ENCODE data around the gene GRM2.
"Not testable (repeated sequence)": the region's sequence is repeated elsewhere in the genome, so short reads cannot be mapped to it uniquely, and the experiment has no call there.

Gene GRM2

DNA sequence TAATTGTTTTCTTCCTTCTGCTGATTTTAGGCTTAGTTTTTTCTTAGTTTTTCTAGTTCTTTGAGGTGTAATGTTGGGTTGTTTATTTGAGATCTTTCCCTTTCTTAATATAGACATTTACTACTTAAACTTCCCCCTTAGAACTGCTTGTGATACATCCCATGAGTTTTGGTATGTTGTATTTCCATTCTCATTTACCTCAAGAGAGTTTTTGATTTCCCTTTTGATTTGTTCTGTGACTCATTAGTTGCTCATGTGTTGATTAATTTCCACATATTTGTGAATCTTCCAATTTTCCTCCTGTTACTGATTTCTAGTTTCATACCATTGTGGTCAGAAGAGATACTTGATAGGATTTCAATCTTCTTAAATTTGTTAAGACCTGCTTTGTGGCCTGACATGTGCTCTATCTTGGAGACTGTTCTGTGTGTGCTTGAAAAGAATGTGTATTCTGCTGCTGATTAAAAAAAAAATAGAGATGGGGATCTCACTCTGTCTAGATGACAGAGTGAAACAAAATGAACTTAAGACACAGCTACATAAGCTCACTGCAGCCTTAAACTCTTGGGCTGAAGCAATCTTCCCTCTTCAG, 22.3 kb downstream of the GRM2 start:
- DNase-seq = no peak

DNA sequence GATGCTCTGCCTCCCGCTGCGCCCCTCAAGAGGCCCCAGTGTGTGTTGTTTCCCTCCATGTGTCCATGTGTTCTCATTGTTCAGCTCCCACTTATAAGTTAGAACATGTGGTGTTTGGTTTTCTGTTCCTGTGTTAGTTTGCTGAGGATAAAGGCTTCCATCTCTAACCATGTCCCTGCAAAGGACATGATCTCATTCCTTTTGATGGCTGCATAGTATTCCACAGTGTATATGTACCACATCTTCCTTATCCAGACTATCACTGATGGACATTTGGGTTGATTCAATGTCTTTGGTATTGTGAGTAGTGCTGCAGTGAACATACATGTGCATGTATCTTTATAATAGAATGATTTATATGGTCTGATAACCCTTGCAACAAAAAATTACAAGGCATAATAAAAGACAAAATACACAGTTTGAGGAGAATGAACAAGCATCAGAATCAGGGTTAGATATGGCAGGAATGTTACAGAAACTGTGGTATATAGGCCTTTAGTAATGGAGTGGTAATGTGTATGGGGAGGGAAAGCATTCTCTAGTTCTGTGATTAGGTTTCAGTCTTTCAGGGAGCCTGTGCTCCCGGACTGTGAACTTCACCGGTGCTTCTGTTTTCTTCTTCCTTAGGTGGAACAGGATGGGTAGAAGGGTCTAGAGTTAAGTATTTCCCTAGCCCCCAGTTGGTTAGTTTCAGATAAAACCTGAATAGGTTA, 27.1 kb downstream of the GRM2 start:
- DNase-seq = no peak

DNA sequence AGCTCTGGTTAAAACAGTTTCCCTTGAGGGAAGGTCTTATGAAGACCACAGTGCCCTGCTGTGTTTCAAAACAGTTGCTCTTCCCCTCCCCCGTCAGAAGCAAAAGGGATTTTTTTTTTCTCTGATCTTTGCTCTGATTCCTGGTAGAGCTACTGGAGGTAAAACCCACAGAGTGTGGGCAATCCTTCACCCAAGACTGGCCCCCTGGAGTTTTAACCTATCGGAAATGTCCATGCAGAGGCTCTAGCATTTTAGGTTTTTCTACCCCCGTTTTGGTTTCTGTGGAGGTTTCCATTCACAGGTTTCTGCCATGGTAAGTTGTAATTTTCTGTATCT, 27.7 kb downstream of the GRM2 start:
- no peak for DNase-seq

DNA sequence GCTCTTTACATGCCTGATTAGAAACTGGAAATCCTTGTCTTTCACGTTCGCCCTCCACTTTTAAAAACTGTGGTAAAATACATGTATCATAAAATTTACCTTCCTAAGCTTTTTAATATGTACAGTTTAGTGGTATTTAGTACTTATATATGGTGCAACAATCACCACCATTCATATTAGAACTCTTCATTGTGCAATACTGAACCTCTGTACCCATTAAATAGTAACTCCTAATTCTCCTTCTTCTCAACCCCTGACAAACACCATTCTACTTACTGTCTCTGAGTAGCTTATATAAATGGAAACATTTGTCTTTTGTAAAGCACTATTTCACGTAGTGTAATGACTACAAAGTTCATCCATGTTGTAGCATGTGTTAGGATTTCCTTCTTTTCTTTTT, 28.2 kb downstream of the GRM2 start:
- DNase-seq = no peak

DNA sequence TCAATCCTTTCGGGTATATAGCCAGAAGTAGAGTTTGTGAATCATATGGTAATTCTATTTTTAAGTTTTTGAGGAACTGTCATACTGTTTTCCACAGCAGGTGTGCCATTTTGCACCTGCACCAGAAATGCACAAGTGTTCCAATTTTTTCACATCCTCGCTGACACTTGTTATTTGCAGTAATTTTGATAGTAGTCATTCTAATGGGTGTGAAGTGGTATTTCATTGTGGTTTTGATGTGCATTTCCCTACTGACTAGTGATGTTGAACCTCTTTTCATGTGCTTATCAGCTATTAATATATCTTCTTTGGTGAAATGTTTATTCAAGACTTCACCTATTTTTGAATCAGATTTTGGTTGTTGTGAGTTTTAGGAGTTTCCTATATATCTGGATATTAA, 29.1 kb downstream of the GRM2 start:
- no peak for DNase-seq

DNA sequence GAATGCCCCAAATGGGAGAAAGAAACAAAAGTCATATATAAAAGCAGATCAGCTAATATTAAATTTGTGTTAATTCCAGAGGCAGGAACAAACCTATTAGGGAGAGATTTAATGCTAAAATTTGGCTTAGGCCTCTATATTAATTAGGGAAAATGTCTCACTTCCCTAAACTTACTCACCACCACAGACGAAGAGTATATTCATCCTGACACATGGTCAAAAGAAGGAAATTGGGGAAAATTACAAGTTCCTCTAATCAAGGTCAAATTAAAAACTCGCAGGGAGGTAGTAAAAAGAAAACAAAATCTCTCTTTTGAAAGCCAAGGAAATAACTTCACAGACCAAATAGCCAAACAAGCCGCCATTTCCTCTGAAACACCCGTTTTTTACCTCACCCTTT, 32.2 kb downstream of the GRM2 start:
- DNase-seq = no peak

DNA sequence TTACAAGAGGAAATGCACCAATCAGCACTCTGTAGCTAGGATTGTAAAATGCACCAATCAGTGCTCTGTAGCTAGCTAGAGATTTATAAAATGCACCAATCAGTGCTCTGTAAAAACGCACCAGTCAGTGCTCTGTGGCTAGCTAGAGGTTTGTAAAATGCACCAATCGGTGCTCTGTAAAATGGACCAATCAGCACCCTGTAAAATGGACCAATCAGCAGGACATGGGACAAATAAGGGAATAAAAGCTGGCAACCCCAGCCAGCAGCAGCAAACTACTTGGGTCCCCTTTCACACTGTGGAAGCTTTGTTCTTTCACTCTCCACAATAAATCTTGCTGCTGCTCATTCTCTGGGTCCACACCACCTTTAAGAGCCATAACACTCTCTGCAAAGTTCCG, 35.5 kb downstream of the GRM2 start:
- not testable (repeated sequence) for DNase-seq

DNA sequence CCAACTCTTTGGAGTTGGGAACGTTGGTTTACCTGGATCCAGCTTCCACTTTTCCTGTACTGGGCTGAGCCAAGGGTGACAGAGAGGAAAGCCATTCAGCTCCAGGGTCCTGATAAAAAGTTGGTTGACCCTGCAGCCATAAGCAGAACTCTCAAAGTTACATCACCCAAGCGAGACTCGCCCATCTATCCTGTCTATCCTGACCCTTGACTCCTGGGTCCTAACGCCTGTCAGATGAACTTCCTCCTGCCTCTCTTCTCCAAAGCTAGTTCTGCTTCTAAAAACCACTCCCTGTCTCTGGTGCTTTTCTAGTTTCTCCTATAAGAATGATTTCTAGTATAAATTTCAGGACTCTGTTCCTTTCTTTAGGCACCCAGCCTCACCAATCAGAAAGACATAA, 36.1 kb downstream of the GRM2 start:
- DNase-seq = not testable (repeated sequence)

DNA sequence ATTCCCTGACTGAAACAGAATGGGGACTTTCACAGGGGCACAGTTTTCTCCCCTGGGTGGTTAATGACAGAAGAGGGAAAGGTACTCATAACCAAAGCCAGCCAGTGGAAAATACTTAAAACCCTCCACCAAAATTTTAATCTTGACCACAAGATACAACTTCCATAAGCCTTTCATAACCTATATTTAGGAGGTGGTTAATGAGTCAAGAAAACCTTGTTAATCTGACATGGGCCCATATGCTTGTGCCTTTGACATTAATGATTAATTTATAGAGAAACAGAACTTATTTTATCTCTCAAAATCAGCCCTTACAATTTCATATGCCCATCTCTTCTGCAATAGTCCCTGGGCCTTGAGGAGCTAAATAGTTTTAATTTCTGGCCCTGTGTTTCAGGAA, 41.0 kb downstream of the GRM2 start:
- no peak for DNase-seq

DNA sequence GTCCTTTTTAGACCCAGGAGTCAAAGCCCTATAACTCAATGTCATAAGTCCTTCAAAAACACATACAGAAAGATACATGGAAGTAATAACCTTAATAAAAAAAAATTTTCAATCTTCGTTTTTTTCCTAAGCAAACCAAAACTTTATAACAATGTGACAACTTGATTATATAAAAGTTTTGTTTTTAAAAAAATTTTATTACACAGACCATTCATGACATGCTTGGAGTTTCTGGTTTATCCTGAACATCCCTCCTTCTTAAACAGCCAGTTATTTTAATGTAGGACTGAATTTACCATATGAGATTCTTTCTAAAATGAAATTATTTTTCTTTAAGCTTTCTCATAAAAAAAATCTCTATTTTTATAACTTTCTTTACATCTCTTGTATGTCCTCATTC, 41.5 kb downstream of the GRM2 start:
- DNase-seq = no peak

DNA sequence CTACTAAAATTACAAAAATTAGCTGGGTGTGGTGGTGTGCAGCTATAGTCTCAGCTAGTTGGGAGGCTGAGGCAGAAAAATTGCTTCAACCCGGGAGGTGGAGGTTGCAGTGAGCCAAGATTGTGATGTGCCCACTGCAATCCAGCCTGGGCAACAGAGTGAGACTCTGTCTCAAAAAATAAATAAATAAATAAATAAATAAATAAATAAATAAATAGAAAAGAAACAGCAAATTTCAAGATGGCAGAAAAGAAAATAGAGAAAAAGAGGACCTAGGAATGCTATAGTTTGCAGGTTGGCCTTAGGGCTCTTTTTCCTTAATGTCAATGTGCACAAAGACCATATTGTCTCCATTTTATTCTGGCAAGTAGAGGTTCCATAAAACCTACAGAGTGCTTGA, 44.0 kb downstream of the GRM2 start:
- no peak for DNase-seq

DNA sequence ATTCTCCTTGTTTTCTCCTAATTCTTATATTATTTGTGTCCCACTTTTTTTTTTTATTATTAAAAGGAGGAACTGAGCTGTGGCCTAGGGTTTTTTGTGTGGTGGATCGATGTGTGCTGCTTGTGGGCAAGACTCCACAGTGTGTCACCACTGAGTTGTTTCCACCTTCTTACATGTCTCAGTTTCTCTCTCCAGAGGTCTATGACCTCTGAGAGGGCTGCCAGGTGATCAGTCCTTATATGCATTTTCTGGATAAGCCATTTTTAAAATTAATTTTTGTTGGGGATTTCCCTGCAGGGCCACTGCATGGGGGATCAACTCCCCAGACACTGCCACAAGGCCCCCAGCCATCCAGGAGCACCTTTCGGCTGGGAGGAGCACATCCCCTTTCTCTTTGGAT, 44.4 kb downstream of the GRM2 start:
- no peak for DNase-seq

DNA sequence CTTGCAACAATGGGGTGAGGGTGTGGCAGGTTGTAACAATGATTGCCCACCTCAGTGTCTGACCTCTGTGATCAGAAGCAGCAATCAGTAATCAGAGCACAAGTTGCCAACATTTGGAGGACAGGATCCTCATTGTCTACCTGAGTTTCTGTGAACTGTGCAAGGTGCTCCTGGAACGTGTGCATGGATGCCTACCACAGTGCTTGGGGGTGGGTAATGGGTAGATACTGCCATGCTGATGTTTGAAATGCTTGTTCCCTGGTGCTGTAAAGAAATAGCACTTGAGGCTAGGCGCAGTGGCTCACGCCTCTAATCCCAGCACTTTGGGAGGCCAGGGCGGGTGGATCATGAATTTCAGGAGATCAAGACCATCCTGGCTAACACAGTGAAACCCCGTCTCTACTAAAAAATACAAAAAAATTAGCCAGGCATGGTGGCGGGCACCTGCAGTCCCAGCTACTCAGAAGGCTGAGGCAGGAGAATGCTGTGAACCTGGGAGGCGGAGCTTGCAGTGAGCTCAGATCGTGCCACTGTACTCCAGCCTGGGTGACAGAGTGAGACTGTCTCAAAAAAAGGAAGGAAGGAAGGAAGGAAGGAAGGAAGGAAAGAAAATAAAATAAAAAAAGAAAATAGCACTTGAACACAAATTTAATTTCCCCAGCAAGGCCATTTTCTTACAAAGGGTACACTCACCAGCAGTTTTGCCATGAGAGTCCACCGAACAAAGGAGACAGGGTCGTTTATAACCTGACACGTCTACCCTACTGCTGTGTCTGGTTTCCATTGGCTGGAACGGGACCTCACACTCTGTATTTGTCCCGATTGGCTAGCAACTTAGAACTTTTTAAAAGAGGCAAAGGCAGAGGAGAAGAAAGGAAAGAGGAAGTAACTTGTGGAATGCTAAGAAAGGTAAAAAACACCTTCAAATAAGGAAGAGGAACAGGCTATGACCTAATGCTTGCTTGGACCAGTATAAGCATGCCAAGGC, 47.2 kb downstream of the GRM2 start:
- DNase-seq = not testable (repeated sequence)

DNA sequence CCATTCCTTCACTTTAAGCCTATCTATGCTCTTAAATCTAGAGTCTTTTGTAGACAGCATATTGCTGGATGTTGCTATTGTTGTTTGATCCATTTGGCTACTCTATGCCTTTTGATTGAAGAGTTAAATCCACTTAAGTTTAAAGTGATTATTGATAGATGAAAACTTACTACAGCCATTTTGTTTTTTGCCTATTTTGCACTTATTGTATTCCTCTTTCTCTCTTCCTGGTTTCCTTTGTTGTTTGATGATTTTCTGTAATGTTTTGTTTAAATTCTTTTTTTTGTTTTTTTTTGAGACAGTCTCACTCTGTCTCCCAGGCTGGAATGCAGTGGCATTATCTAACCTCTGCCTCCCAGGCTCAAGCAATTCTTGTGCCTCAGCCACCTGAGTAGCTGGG, 52.3 kb downstream of the GRM2 start:
- no peak for DNase-seq

Measured in activated T-cell treated with anti-CD3 and anti-CD28 coated beads, Interleukin-2, amount 50 U/mL, for 48 hours (primary cell).